GM12878 (cell line): ENCODE results near the gene DNAJC17. TPM values are rescaled to one million over a fixed set of nuclear protein-coding genes. Genes with fewer than 3 reads are reported as not detected.

Source experiments
- BHLHE40 ChIP-seq, 2 experiments: fragments of 450-650 bp in 1 of 2; IDR thresholded peaks; 2 replicates each; pipeline ENCODE4 v1.6.1; 2011 to 2017; ENCODE audit warnings: low read depth in 2 of 2, borderline replicate concordance in 1 of 2, improper control_type of control experiment in 1 of 2, low read length in 1 of 2, mild to moderate bottlenecking in 1 of 2
- CEBPB ChIP-seq, 2 experiments: fragments of 150-350 bp in 1 of 2; IDR thresholded peaks; 2 replicates each; pipeline ENCODE4 v1.6.1; 2012 to 2014; ENCODE audit warnings: low read depth in 2 of 2, low read length in 2 of 2, borderline replicate concordance in 1 of 2, inconsistent platforms in 1 of 2
- EZH2 ChIP-seq: IDR thresholded peaks from 2 replicates; pipeline ENCODE4 v1.6.1; 2012; ENCODE audit warnings: low read depth, mild to moderate bottlenecking, control low read depth, inconsistent platforms, low read length, borderline replicate concordance; ENCODE audit not compliant: control insufficient read depth
- HDGF ChIP-seq: fragments of 450-650 bp; IDR thresholded peaks from 2 replicates; pipeline ENCODE4 v1.6.1; 2016; ENCODE audit warnings: antibody characterized with exemption
- KAT2A ChIP-seq: conservative IDR thresholded peaks from 2 replicates; pipeline ENCODE4 v1.6.1; 2011; ENCODE audit warnings: low read depth, low read length; ENCODE audit not compliant: control insufficient read depth
- MTA2 ChIP-seq: fragments of 450-650 bp; IDR thresholded peaks from 2 replicates; pipeline ENCODE4 v1.6.1; 2016; ENCODE audit warnings: low read depth, mild to moderate bottlenecking, moderate library complexity
- MYC ChIP-seq: IDR thresholded peaks from 2 replicates; pipeline ENCODE4 v1.6.1; 2011; ENCODE audit warnings: mild to moderate bottlenecking, low read length, moderate library complexity, inconsistent platforms; ENCODE audit not compliant: insufficient read depth, insufficient replicate concordance, insufficient read length, severe bottlenecking
- SMAD5 ChIP-seq: IDR thresholded peaks from 2 replicates; pipeline ENCODE4 v1.6.1; 2016; ENCODE audit warnings: antibody characterized with exemption, low read depth
- STAT1 ChIP-seq: fragments of 450-650 bp; conservative IDR thresholded peaks from 2 replicates; pipeline ENCODE4 v1.6.1; 2014; ENCODE audit warnings: antibody characterized with exemption, mild to moderate bottlenecking
- WRNIP1 ChIP-seq: IDR thresholded peaks from 2 replicates; pipeline ENCODE4 v1.6.1; 2011; ENCODE audit warnings: low read depth, low read length, improper control_type of control experiment, borderline replicate concordance
- ZNF217 ChIP-seq: fragments of 450-650 bp; IDR thresholded peaks from 2 replicates; pipeline ENCODE4 v1.6.1; 2017; ENCODE audit warnings: antibody characterized with exemption, mild to moderate bottlenecking
- ZSCAN29 ChIP-seq: fragments of 450-650 bp; IDR thresholded peaks from 2 replicates; pipeline ENCODE4 v1.6.1; 2017; ENCODE audit warnings: mild to moderate bottlenecking, moderate library complexity
- polyA plus RNA-seq, 11 experiments: library from polyadenylated mRNA; depleted of rRNA in 4 of 11; unstranded in 6 of 11; stranded (reverse) in 5 of 11; fragments of >200 nt; fragmentation: Nextera tagmentation in 4 of 11; fragmentation: Illumina TruSeq in 1 of 11; extraction: Ambion mirVana in 4 of 11; extraction: Trizol in 1 of 11; gene quantifications; 1 replicate in 1 of 11; 2 replicates in 10 of 11; pipeline versions ENCODE4 v1.2.1 to v1.2.3, GENCODE V29; 2011 to 2016; ENCODE audit warnings: inconsistent platforms in 2 of 11, missing spikeins in 2 of 11, low read depth in 1 of 11
- total RNA-seq, 4 experiments: library from RNA; depleted of rRNA in 3 of 4; stranded (reverse); fragments of >200 nt in 3 of 4; fragmentation: Illumina TruSeq in 1 of 4; extraction: Trizol in 1 of 4; gene quantifications; 2 replicates each; pipeline versions ENCODE4 v1.2.1 to v1.2.3, GENCODE V29; 2013 to 2021
- TF ChIP-seq, protein P1 (sequence below): IDR thresholded peaks from 2 replicates; pipeline ENCODE4 v1.6.1; 2011; ENCODE audit warnings: mild to moderate bottlenecking, low read depth, low read length, moderate library complexity; ENCODE audit not compliant: insufficient replicate concordance
- TF ChIP-seq, protein P2 (sequence below): IDR thresholded peaks from 2 replicates; pipeline ENCODE4 v1.6.1; 2011; ENCODE audit warnings: low read depth, mild to moderate bottlenecking, low read length, moderate library complexity, borderline replicate concordance; ENCODE audit errors: extremely low read depth
- TF ChIP-seq, protein P3 (sequence below): fragments of 450-650 bp; IDR thresholded peaks from 2 replicates; pipeline ENCODE4 v1.6.1; 2016; ENCODE audit warnings: mild to moderate bottlenecking
- TF ChIP-seq, protein P4 (sequence below): fragments of 450-650 bp; IDR thresholded peaks from 2 replicates; pipeline ENCODE4 v1.6.1; 2016; ENCODE audit warnings: mild to moderate bottlenecking, moderate library complexity, borderline replicate concordance
- TF ChIP-seq, protein P5 (sequence below): fragments of 450-650 bp; formaldehyde crosslinking; IDR thresholded peaks from 2 replicates; pipeline ENCODE4 v1.4.0; 2020; ENCODE audit warnings: mild to moderate bottlenecking, moderate library complexity

Gene DNAJC17
- total and polyA plus RNA-seq, 10 of the 15 experiments (the other 5 are each of a cell fraction or from before 2014, with no cell fraction given): 6.1 to 62.8 (median 45.4) TPM

DNA sequence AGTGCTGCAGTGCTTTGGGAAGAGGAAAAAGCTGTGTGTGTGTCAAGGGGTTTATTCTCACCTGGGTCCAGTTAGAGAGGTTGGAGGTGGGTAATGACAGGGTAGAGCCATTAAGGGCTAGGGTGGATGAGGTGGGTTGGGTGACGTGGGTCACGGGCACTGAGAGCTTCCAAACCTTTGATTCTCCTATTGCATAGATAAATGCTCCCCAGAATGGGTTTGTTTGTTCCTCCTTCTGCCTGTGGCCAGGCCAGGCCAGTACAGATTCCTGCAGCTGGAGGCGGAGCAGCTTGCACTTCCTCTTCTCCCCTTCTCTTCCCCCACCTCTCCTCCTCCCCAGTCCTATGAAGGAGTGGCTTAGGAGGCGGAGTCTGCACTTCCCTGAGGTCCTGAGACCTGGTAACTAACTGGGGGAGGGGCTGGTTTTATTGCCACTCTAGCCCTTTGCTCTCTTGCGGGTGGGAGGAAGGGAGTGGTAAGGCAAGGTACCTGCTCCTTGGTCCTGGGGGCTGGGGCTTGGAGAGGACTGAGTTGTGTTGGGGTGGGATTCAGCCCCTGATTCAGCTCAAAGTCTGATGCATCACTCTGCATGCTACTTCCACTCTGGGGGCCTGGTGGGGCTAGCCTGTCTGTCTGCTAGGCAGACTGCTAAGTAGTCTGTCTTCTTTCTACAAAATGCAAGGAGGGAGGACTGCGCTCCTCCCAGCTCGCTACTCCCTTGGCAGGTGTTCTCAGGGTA is 40.1 kb upstream of the DNAJC17 start (continued):
- TF ChIP-seq, protein P1, sequence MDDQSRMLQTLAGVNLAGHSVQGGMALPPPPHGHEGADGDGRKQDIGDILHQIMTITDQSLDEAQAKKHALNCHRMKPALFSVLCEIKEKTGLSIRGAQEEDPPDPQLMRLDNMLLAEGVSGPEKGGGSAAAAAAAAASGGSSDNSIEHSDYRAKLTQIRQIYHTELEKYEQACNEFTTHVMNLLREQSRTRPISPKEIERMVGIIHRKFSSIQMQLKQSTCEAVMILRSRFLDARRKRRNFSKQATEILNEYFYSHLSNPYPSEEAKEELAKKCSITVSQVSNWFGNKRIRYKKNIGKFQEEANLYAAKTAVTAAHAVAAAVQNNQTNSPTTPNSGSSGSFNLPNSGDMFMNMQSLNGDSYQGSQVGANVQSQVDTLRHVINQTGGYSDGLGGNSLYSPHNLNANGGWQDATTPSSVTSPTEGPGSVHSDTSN: no peak
- TF ChIP-seq BHLHE40 (IDR thresholded peaks at IDR 0.05; ENCODE audit: borderline replicate concordance in 1 of 2, low read depth in 2 of 2, low read length in 1 of 2) (peak in 1 of 2 experiments; percentile 36; a peak in 1 of 4 replicates), WRNIP1 (no peak), MYC (no peak), KAT2A (no peak), EZH2 (no peak), CEBPB (IDR thresholded peaks at IDR 0.05; ENCODE audit: borderline replicate concordance in 1 of 2, low read depth in 2 of 2, low read length in 2 of 2) (no peak), HDGF (peak; percentile 48; the same call in 1 of the 2 replicates), MTA2 (no peak), ZSCAN29 (no peak), ZNF217 (no peak), SMAD5 (no peak), STAT1 (no peak)
- TF ChIP-seq, protein P2, sequence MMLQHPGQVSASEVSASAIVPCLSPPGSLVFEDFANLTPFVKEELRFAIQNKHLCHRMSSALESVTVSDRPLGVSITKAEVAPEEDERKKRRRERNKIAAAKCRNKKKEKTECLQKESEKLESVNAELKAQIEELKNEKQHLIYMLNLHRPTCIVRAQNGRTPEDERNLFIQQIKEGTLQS: no peak
- TF ChIP-seq, protein P3, sequence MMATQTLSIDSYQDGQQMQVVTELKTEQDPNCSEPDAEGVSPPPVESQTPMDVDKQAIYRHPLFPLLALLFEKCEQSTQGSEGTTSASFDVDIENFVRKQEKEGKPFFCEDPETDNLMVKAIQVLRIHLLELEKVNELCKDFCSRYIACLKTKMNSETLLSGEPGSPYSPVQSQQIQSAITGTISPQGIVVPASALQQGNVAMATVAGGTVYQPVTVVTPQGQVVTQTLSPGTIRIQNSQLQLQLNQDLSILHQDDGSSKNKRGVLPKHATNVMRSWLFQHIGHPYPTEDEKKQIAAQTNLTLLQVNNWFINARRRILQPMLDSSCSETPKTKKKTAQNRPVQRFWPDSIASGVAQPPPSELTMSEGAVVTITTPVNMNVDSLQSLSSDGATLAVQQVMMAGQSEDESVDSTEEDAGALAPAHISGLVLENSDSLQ: no peak
- TF ChIP-seq, protein P4, sequence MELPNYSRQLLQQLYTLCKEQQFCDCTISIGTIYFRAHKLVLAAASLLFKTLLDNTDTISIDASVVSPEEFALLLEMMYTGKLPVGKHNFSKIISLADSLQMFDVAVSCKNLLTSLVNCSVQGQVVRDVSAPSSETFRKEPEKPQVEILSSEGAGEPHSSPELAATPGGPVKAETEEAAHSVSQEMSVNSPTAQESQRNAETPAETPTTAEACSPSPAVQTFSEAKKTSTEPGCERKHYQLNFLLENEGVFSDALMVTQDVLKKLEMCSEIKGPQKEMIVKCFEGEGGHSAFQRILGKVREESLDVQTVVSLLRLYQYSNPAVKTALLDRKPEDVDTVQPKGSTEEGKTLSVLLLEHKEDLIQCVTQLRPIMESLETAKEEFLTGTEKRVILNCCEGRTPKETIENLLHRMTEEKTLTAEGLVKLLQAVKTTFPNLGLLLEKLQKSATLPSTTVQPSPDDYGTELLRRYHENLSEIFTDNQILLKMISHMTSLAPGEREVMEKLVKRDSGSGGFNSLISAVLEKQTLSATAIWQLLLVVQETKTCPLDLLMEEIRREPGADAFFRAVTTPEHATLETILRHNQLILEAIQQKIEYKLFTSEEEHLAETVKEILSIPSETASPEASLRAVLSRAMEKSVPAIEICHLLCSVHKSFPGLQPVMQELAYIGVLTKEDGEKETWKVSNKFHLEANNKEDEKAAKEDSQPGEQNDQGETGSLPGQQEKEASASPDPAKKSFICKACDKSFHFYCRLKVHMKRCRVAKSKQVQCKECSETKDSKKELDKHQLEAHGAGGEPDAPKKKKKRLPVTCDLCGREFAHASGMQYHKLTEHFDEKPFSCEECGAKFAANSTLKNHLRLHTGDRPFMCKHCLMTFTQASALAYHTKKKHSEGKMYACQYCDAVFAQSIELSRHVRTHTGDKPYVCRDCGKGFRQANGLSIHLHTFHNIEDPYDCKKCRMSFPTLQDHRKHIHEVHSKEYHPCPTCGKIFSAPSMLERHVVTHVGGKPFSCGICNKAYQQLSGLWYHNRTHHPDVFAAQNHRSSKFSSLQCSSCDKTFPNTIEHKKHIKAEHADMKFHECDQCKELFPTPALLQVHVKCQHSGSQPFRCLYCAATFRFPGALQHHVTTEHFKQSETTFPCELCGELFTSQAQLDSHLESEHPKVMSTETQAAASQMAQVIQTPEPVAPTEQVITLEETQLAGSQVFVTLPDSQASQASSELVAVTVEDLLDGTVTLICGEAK: no peak
- TF ChIP-seq, protein P5, sequence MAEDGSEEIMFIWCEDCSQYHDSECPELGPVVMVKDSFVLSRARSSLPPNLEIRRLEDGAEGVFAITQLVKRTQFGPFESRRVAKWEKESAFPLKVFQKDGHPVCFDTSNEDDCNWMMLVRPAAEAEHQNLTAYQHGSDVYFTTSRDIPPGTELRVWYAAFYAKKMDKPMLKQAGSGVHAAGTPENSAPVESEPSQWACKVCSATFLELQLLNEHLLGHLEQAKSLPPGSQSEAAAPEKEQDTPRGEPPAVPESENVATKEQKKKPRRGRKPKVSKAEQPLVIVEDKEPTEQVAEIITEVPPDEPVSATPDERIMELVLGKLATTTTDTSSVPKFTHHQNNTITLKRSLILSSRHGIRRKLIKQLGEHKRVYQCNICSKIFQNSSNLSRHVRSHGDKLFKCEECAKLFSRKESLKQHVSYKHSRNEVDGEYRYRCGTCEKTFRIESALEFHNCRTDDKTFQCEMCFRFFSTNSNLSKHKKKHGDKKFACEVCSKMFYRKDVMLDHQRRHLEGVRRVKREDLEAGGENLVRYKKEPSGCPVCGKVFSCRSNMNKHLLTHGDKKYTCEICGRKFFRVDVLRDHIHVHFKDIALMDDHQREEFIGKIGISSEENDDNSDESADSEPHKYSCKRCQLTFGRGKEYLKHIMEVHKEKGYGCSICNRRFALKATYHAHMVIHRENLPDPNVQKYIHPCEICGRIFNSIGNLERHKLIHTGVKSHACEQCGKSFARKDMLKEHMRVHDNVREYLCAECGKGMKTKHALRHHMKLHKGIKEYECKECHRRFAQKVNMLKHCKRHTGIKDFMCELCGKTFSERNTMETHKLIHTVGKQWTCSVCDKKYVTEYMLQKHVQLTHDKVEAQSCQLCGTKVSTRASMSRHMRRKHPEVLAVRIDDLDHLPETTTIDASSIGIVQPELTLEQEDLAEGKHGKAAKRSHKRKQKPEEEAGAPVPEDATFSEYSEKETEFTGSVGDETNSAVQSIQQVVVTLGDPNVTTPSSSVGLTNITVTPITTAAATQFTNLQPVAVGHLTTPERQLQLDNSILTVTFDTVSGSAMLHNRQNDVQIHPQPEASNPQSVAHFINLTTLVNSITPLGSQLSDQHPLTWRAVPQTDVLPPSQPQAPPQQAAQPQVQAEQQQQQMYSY (CRISPR knock-in tag): no peak
